Measurements from ENCODE around the gene SF3B2. TPM values are rescaled to one million over a fixed set of nuclear protein-coding genes. Genes with fewer than 3 reads are reported as not detected.

The SF3B2 gene
- total RNA-seq, 2 experiments from 2014 or later: 185 to 260 TPM

DNA sequence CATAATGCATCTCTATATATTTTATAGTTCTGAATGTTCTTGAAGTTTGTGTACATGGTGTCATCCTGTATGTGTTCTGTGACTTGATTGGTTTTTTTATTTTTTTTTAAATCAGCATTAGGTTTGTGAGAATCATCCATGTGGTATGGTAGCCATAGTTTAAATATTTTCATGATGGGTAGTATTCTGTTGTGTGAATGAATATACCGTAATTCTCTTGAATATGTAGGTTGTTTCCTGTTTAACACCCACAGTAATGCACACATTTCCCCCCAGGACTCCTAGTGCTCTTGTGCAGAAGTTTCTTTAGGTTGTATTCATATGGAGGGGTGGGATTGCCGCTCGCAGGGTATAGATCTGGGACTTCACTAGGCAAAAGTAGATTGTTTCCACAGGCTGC is 19.9 kb downstream of the SF3B2 start:
- no peak for TF ChIP-seq EZH2phosphoT487 (IDR thresholded peaks at IDR 0.05; ENCODE audit: borderline replicate concordance, low read depth, low read length)
- TF ChIP-seq, protein P1, sequence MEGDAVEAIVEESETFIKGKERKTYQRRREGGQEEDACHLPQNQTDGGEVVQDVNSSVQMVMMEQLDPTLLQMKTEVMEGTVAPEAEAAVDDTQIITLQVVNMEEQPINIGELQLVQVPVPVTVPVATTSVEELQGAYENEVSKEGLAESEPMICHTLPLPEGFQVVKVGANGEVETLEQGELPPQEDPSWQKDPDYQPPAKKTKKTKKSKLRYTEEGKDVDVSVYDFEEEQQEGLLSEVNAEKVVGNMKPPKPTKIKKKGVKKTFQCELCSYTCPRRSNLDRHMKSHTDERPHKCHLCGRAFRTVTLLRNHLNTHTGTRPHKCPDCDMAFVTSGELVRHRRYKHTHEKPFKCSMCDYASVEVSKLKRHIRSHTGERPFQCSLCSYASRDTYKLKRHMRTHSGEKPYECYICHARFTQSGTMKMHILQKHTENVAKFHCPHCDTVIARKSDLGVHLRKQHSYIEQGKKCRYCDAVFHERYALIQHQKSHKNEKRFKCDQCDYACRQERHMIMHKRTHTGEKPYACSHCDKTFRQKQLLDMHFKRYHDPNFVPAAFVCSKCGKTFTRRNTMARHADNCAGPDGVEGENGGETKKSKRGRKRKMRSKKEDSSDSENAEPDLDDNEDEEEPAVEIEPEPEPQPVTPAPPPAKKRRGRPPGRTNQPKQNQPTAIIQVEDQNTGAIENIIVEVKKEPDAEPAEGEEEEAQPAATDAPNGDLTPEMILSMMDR (conservative IDR thresholded peaks at IDR 0.05; ENCODE audit: low read length): no peak
- no TSS peak for BruUV-seq (replicated peaks)
- intact Hi-C loops (cut with micrococcal nuclease; ENCODE audit: unreplicated experiment): no loop called here
- Histone ChIP-seq H2AFZ (ENCODE audit: low read length) (no peak overlapping the region), H3K4me3 (ENCODE audit: low read depth, low read length, poor library complexity, severe bottlenecking) (peak overlapping the region; percentile 83), H3K9me2 (ENCODE audit: insufficient read depth, low read length) (no peaks in the 10 kb centered on the region), H4K20me1 (ENCODE audit: insufficient read depth, low read length) (no peaks in the 10 kb centered on the region), H3K27ac (ENCODE audit: low read depth, low read length, poor library complexity, severe bottlenecking) (peak overlapping the region; percentile 54), H3K9me3 (ENCODE audit: low read length) (no peaks in the 10 kb centered on the region), H3K36me3 (ENCODE audit: insufficient read depth, low read length) (peaks cover 43% of the 10 kb centered on the region), H3K4me2 (ENCODE audit: low read length) (peak overlapping the region; percentile 87), H3K4me1 (ENCODE audit: insufficient read depth, low read length, poor library complexity, severe bottlenecking) (peaks cover 50% of the 10 kb centered on the region), H3K79me2 (ENCODE audit: insufficient read depth, low read depth, low read length) (peaks cover 15% of the 10 kb centered on the region; the same call in 1 of the 2 replicates)
- DNase-seq (ENCODE audit: low spot score): no peak
- ChIA-PET CTCF (ENCODE audit: unreplicated experiment) (interaction anchor here (1.8 kb wide), 1 partner anchor 9 kb away, joined by 4 read pairs; no protein-coding TSS in a partner anchor), POLR2A (interaction anchor here (0.7 to 1.3 kb wide), 2 partner anchors 11 to 31 kb away, joined by 3 read pairs; no protein-coding TSS in a partner anchor)

DNA sequence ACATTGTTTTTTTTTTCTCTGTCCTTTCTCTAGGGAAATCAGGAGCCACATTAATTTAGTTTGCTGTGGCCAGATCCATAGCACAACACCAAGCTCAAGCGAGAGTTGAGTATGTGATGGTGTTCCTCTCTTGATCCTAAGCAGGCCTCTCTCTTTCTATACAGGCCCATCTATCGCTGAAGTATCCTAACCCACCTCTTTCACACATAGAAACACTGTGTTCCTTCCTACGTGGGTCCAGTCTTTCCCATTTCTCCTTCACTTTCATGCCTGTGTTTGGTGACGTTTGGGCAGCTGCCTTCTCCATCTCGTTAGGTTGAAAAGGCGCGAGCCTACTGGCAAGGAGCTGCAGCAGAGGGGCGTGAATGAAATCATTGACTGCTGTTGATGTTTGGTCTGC is 20.4 kb downstream of the SF3B2 start:
- ChIA-PET CTCF (ENCODE audit: unreplicated experiment) (interaction anchor here (1.8 kb wide), 1 partner anchor 9 kb away, joined by 4 read pairs; no protein-coding TSS in a partner anchor), POLR2A (interaction anchor here (0.7 kb wide), 1 partner anchor 31 kb away, joined by 3 read pairs; no protein-coding TSS in a partner anchor)
- Histone ChIP-seq H2AFZ (ENCODE audit: low read length) (no peak overlapping the region), H3K9me3 (ENCODE audit: low read length) (no peaks in the 10 kb centered on the region), H3K27ac (ENCODE audit: low read depth, low read length, poor library complexity, severe bottlenecking) (peak overlapping the region; percentile 54), H3K4me2 (ENCODE audit: low read length) (peak overlapping the region; percentile 87), H3K4me1 (ENCODE audit: insufficient read depth, low read length, poor library complexity, severe bottlenecking) (peaks cover 51% of the 10 kb centered on the region), H4K20me1 (ENCODE audit: insufficient read depth, low read length) (no peaks in the 10 kb centered on the region), H3K36me3 (ENCODE audit: insufficient read depth, low read length) (peaks cover 39% of the 10 kb centered on the region), H3K4me3 (ENCODE audit: low read depth, low read length, poor library complexity, severe bottlenecking) (peak overlapping the region; percentile 83), H3K9me2 (ENCODE audit: insufficient read depth, low read length) (no peaks in the 10 kb centered on the region), H3K79me2 (ENCODE audit: insufficient read depth, low read depth, low read length) (peaks cover 15% of the 10 kb centered on the region; the same call in 1 of the 2 replicates)
- intact Hi-C loops (cut with micrococcal nuclease; ENCODE audit: unreplicated experiment): no loop called here
- DNase-seq (ENCODE audit: low spot score): no peak
- TF ChIP-seq, protein P1 (conservative IDR thresholded peaks at IDR 0.05; ENCODE audit: low read length): no peak
- TF ChIP-seq EZH2phosphoT487 (IDR thresholded peaks at IDR 0.05; ENCODE audit: borderline replicate concordance, low read depth, low read length): no peak
- no TSS peak for BruUV-seq (replicated peaks)

DNA sequence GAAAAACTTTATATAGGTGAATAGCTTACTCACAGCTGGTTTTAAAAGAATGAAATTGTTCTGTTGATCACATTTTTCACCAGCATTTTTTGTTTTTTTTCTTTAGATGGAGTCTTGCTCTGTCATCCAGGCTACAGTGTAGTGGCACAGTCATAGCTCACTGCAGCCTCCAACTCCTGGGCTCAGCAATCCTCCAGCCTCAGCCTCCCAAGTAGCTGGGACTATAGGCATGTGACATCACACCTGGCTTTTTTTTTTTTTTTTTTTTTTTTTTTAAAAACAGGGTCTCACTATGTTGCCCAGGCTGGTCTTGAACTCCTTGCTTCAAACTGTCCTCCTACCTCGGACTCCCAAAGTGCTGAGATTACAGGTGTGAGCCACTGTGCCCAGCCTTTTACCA is 21.5 kb downstream of the SF3B2 start:
- no peaks in the 10 kb centered on the region for H4K20me1 ChIP-seq (ENCODE audit: insufficient read depth, low read length)
- no peak overlapping the region for H2AFZ ChIP-seq (ENCODE audit: low read length)
- ChIA-PET POLR2A (interaction anchor here (0.7 to 1.5 kb wide), 2 partner anchors 9 to 14 kb away, joined by 4 to 7 read pairs; no protein-coding TSS in a partner anchor), CTCF (ENCODE audit: unreplicated experiment) (no interaction called here)
- H3K27ac ChIP-seq (ENCODE audit: low read depth, low read length, poor library complexity, severe bottlenecking): peak overlapping the region; percentile 0
- peaks cover 27% of the 10 kb centered on the region for H3K36me3 ChIP-seq (ENCODE audit: insufficient read depth, low read length)
- no peak for DNase-seq (ENCODE audit: low spot score)
- no peaks in the 10 kb centered on the region for H3K9me3 ChIP-seq (ENCODE audit: low read length)
- H3K4me1 ChIP-seq (ENCODE audit: insufficient read depth, low read length, poor library complexity, severe bottlenecking): peaks cover 56% of the 10 kb centered on the region
- no peak overlapping the region for H3K4me3 ChIP-seq (ENCODE audit: low read depth, low read length, poor library complexity, severe bottlenecking)
- H3K9me2 ChIP-seq (ENCODE audit: insufficient read depth, low read length): no peaks in the 10 kb centered on the region
- TF ChIP-seq, protein P1 (conservative IDR thresholded peaks at IDR 0.05; ENCODE audit: low read length): no peak
- TF ChIP-seq EZH2phosphoT487 (IDR thresholded peaks at IDR 0.05; ENCODE audit: borderline replicate concordance, low read depth, low read length): no peak
- no TSS peak for BruUV-seq (replicated peaks)
- intact Hi-C loops (cut with micrococcal nuclease; ENCODE audit: unreplicated experiment): no loop called here
- peaks cover 15% of the 10 kb centered on the region; the same call in 1 of the 2 replicates for H3K79me2 ChIP-seq (ENCODE audit: insufficient read depth, low read depth, low read length)
- H3K4me2 ChIP-seq (ENCODE audit: low read length): no peak overlapping the region

Data from OCI-LY7 (cell line).